GM19397 (cell line): ENCODE measurements around the gene NTRK2.
A peak's percentile ranks its signal among the peaks of the same experiment; 100 is the strongest.

ENCODE experiments used
- ATAC-seq: cut with Tn5 transposase; IDR thresholded peaks from one replicate; pipeline ENCODE4 v1.9.1; 2021; ENCODE audit warnings: mild to moderate bottlenecking, moderate library complexity; ENCODE audit not compliant: unreplicated experiment

Gene NTRK2

DNA sequence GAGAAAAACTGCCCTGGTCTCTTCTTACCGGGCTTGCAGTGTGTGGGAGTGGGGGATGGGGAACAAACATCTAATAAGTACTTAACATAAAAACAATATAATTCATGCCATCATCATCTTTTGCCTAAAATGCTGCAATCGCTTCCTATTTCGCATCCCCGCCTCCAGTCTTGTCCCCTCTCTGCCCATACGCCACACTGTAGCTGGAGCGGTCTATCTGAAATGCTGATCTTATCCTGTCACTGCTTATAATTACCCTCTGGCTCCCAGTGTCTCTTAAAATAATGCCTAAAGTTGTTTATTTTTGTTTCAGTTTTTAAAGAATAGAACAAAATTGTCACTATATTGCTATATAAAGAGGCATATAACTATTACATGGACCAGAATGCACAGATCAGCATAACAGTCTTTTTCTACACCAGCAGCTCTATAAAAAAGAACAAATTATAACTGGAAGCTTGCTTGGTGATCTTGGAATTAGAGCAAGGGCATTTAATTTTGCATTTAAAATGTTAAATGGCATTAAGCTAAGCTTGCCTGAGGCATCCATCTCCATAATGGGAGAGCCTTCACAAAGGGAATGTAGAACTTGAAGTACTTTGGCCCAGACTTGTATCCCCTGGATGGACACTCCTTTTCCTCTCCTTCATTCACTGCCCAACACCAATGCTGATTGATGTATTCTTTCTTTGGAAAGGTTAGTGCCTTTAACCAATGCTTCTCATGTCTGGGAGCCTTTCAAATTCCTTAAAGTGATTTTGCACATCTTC is 12.2 kb downstream of the NTRK2 start:
- no peak for ATAC-seq

DNA sequence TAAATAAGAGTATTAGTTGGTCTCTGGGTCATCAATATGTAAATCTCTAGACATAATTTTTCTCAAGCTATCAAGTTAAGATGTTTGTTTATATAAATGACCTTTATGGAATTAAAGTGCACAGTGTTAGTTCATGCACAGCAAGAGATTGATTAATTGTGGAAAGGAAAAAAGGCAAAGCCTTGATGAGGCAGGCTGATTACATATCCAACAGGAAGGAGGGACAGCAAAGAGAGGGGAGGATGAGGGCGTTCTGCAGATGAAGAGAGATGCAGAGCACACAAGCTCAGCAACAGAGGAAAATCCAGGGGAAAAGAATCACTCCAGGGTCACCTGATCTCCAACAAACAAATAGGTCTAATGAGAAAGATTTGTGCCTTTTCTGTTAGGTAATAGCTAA is 16.5 kb downstream of the NTRK2 start:
- no peak for ATAC-seq

DNA sequence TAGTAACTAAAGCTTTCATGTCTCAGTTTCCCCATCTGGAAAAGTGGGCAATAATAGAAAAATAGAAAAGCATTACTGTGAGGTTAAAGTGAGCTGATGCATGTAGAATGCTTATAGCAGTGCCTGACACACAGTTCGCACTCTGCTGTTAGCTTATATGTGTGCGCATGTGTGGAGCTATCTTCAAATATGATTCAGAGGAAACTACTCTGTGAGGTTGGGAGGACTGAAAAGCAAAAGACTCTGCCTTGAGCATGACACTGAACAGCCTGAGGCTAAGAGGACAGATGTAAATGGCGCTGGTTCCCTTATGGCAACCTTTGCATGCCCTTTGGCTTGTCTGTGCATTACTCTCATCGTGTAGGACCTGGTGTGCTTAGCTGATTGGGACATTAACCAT is 19.4 kb downstream of the NTRK2 start:
- no peak for ATAC-seq

DNA sequence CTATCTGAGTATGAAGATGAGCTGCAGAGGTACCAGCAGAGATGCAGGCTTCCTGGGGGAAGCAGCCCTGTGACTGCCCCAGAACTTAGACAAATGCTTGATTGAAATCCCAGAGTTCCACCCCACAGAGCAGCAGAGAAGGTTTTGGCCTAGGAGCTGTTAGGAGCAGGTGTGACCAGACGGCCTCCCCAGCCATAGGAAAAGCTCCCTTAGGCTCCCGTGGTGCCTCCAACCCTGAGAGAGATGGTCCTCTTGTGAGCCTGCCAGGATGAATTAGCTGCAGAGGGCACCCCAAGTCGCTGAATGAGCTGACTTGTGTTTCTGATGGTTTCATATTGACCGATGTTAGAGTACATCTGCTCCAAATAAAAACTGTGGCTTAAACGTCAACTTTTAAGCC is 22.1 kb downstream of the NTRK2 start:
- no peak for ATAC-seq

DNA sequence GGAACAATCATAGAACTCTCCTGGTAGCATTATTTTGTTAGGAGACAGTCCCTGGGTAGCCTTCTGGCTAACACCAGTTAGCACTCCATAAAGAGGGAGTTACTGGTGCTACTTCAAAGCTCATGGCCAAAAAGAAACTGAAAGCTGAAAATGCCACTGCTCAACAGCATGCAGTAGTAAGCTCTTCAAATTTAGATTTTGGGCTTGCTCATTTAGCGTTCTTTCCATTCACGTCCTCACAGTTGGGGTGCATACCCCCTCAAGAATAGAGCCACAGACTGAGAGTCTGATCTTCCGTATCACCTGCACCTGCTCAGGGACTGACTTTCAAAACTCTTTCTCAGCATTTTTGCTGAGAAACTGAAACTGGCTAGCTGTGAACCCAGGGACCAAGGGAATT is 24.7 kb downstream of the NTRK2 start:
- peak; percentile 81 for ATAC-seq

DNA sequence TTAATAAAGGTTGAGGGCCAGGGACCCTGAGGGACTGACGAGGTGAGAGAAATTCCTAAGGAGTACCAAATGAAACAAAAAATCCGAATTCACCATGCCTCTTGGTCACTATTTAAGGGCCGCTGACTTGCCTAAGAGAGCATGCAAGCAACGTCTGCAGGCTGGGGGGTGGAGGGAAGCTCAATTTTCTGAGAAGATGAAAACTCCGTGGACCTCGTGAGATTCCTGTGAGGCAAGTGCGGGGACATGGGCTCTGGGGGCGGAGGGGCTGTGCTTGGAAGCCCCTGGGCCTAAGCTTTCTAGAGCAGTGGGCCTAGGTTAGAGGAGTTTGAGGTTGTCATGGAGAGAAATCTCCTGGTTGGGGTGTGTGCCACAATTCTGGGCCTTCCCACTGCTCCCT is 27.5 kb downstream of the NTRK2 start:
- no peak for ATAC-seq

DNA sequence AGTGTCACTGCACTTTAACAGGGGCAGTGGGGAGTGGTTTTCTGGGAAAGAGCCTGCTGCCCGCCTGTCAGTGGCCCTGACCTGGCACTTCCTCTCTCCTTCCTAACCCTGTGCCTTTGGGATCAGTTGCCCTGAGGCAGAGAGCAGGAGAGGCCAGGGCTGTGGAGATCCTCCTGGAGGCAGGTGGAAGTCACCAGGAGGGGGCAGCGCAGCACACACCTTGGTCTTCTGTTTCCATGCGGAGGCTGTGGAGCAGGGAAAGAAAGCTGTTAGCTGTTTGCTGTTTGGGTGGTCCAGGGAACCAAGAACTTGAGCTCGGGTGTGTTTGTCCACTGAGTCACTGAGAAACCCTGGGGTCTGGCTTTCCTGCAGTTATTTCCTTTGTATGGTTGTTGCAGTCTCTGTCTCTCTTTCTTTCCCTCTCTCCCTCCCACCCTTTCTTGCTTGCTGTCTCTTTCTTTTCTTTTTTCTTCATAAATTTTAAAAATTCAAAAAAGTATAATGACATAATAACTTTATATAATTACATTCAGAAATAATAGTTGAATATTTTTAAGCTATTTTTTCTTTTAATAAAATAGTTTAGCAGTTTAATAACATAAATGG is 28.1 kb downstream of the NTRK2 start:
- no peak for ATAC-seq

DNA sequence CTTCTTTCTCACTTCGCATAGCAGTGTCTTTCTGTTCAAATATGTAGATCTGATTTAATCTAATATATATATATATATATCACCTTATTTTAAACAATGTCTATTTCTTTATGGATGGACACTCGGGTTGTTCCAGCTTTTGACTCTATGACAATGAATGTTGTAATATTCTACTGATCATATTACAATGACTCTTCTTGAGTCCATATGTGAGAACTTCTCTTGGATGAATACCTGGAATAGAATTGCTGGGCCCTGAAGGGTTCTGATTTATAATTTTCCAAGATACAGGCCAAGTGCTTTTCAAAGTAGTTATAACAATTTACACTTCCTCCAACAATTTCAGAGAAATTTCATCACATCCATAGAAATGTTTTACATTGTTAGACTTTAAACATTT is 28.8 kb downstream of the NTRK2 start:
- no peak for ATAC-seq

DNA sequence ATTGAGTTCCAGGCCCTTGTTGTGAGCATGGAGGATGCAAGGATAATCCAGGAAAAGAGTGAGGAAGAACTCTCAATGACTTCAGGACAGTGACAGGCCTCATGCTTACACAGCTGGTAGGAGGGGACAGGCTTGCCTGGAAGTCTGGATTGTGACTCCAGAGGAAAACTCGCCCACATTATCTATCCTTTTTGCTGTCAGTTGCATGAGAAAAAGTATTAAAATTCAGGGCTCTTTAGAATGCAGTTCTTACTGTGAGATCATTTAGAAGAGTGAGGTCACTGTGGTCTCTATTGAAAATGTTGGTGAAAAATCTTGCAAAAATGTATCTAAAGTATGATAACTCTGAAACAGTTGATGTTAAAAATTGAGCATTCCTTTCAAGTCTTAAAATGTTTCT is 30.5 kb downstream of the NTRK2 start:
- no peak for ATAC-seq

DNA sequence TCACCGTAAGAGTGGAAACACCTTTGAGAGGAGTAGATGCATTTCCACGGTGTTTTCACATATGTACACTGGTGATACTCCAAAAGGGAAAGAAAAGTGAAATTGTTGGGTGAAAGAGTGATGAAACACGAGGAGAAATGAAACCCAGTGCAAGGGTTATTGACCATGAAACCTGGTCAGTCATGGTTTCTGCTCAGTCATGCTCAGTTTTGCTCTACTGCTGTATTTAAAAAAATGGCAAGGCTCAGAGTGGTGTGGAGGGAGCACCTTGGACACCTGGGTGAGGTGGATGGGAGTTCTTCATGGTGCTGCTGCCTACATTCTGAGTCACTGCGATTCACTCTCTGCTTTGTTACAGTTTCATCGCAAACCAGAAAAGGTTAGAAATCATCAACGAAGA is 32.3 kb downstream of the NTRK2 start:
- ATAC-seq: peak; percentile 88

DNA sequence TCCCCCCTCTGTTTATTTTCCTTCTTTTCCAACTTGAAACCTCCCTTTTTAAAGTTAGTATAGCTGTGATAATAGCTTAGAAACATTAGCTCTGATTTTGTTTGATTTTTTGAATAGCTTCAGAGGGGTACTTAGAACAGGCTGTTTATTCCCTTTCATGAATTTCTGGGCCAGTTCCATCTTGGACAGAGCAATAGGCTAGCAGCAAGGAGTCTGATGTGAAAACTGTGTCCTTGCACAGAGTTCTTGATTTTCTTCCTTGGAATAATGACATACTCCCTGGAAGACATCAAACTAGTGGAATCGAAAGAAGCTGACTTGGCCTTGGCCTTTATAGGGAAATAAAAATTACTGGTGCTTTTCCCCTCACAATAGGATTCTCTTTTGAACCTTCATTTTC is 32.9 kb downstream of the NTRK2 start:
- no peak for ATAC-seq

DNA sequence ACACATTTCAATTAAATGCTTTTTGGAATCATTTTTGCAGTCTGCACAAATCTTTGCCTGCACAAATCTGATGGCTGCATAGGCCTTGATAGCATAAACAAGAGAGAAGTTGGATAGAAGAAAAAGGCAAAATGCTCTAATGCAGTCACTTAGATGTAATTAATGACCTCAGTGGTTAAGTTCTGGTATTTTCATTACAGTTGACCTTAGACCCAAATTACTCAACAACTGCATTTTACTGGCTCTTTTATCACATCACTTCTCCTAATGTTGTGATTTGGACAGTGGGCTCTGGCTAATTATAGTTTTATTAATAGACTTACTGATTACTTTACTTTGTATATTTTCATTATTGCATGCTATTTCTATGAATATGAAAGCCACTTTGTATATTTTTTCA is 34.3 kb downstream of the NTRK2 start:
- ATAC-seq: no peak

DNA sequence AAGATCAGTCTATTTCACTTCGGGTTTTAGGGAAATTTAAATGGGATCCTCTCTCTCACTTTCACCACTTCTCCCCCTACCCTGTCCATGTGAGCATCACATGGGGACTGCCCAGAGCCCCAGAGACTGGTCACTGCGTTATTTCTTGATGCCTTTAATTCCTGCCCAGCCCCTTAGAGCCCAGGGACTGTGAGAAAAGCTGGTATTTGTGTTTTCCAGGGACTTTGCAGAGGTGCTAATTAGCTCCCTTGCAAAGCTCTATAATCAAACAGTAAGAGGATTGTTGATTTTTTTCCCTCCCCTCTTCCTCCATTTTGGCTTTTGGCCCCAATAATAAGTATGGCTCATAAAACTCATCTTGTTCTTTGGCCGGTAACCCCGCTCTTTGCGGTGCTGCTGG is 35.6 kb downstream of the NTRK2 start:
- no peak for ATAC-seq

DNA sequence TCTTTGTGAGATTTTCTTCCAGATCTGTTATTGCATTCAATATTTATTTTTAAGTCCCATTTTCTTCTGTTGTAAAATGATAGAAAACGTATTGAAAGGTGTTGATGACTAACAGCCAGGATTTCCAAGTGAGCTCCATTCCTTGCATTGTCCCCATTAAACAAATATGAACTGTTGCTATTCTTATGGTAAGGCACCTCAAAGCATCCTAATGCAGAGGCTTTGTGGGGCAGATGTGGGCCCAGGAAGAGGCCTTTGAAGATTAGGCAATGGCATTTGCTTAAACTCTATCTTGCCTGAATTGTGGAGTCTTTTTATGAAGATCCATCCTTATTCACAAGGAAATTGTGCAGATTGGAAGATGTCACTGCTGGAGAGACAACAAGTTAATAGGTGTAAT is 38.9 kb downstream of the NTRK2 start:
- no peak for ATAC-seq

DNA sequence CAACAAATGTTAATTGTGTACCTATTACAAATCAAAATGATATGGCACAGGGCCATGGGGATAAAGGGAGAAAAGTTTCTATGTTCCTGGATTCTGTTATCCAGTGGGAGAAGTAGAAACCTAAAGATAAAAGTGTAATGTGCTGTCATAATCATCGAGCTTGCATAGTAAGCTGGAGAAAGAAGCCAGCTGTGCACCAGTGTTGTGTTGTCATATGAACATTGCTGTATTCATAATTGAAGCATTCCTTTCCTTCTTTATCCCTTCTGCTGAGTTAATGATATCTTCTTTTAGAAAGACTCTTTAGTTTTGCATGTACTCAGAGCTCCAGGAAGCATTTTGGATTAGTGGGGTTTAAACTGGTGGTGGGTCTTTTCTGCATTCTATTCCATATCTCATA is 39.5 kb downstream of the NTRK2 start:
- ATAC-seq: no peak

DNA sequence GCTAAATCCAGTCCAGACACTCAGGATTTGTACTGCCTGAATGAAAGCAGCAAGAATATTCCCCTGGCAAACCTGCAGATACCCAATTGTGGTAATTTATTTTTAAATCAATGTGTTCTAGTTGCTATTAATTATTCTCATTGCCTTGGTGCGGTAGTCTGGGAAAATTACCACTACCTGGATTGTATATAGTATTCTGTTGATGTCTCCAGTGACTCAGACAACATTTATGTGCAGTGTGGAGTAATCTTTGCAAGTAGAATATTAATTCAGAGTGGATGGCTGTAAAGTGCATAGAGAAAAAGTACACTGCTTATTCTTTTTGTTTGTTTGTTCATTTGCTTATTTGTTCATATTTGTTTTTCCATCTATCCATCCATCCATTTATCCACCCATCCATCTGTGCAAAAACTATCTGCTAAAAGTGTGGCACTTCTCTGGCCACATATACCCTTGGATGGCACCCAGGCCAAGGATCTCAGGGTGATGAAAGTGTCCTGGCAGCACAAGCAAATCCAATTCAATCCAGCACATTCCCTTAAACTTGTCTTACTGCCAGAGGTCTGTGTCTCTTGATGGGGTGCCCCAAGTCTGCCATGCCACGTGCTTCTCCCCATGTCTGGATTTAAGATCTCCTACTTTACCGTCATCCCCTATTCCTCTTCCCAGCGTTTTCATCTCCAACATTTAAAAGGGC is 41.3 kb downstream of the NTRK2 start:
- ATAC-seq: no peak

DNA sequence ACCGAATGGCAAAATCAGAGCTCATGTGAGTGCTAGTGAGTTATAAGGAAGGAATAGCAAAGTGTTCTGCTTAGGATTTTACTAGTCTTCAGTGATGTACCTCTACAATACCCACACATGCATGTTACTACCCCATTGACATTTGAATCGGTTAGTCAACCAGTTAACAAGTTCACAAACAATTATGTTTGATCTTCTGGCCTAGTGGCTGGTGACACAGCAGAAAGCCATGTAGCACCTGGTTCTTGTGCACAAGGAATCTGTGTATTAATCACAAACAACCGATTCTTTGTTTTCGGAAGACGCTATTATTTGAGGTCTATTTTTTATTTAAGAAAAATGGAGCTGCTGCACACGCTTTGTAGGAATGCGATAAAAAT is 41.9 kb downstream of the NTRK2 start:
- ATAC-seq: no peak

DNA sequence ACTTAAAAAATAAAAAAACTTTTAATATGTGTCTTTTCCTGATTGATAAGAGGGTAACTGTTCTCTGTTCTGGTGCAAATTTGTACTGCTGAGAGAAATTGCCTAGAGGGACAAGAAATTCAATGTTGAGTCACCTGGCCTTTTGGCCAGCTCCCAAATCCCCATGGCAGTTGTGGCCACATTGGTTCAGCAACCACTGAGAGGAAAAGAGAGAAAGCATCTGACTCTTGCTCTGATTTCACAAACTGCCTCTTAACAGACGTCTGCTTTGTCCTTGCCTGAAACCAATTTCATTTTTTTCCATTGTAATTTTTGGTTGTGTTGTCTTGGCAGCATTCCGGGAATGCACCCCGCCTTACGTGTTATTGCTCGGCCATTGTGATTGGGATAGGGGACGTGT is 42.4 kb downstream of the NTRK2 start:
- no peak for ATAC-seq

DNA sequence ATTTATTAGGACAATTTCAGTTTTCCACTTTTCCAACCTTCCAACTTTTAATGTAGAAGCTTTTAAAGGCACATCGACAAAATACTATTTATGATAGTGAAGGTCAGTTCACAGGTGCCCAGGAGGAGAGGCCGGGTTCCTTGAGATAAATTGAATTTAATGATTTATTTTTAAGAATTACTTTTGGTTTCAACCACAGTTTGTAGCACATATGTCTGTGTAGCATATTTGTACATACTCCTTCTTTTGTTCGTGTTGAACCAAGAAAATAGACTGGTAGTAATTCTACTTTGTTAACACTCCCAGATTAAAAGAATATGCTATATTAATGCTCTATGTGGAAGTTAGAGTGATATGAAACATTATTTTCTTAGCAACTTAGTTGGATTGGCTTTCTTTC is 46.7 kb downstream of the NTRK2 start:
- no peak for ATAC-seq

DNA sequence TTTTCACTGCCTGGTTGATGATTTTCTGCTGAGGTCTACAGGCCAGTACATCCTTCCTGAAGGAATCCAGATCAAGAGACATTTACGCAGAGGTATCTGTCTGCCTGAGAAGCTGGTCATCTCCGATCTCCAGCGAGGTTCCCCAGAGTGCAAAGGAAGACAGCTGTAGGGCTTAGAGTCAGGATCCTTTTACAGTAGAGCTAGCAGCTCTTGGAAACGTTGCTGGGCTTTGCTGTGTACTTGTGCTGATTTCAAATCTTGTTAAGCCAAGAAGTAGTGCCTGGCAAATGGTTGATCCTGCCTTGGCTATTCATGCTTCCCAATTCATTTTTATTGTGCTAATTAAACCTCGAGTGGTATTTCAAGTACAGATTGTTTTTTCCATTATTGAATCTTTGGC is 48.9 kb downstream of the NTRK2 start:
- no peak for ATAC-seq

DNA sequence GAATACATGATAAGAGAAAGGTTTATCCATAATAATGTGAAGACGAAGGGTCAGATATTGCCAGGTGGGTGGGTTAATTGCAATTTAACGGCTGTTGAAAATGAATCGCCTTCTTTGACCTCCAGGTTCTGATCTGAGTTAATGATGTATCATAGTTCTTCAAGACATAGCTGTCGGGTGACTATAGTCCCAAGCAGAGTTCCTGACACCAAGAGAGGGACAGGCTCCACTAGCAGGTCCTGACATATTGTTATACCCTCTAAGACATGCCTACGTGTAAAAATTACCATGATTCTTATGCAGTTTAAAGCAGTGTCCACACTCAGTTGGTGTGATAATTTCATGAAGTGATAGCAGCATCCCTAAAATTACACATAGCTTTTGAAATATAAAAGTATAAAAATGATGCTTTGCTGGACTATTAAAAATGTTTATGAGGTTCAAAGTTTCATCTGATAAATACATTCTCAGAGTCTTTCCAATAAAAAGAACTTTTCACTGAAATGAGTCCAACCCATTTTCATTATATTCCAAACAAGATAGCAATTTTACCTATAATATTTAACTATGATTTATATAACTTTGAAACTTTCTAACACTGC is 53.0 kb downstream of the NTRK2 start:
- no peak for ATAC-seq

DNA sequence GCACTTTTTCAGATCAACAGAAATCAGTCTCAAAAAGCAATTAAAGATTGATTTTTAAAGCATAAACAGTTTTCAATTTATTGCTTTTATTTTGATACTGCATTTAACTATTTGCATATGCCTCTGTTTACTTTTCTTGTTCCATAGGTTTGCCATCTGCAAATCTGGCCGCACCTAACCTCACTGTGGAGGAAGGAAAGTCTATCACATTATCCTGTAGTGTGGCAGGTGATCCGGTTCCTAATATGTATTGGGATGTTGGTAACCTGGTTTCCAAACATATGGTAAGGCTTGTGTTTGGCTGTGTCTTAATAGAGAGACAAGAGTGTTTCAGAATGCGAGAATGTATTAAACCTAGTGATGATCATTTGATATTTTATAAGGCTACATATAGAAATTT is 53.9 kb downstream of the NTRK2 start:
- ATAC-seq: no peak
